Measurements from ENCODE around the gene KAT2B.

KAT2B gene

DNA sequence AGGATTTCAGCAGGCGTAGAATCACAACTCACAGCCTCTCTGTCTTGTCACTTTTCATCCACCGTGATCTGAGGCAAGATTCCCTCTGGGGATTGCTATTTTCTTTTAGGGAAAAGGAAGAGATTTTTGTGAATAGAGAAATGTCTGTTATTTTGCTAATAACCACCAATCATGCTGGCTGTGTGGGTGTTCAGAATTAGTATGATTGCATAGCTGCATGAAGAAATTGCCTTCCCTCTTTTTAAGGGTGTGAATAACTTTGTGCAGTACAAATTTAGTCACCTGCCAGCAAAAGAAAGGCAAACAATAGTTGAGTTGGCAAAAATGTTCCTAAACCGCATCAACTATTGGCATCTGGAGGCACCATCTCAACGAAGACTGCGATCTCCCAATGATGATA, 60.8 kb downstream of the KAT2B start:
- DNase-seq, result no peak

DNA sequence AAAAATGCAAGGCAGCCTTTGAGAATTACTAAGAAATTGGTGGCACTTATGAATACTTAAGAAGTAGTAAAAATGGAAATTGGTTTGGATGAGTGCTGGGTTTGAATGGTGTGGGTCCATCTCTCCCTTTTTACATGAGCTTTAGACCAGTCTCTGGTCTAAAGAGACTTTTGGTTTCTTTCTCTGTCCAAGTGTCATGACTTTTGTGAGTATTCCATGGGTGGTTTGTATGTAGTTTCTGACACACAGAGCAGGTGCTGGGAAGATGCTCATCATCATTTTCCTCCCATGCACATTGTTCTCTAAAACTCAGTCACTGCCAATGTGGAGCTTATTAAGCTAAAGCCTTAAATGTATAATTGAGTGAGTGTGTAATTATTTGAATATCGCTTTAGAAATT, 63.5 kb downstream of the KAT2B start:
- DNase-seq, result no peak

DNA sequence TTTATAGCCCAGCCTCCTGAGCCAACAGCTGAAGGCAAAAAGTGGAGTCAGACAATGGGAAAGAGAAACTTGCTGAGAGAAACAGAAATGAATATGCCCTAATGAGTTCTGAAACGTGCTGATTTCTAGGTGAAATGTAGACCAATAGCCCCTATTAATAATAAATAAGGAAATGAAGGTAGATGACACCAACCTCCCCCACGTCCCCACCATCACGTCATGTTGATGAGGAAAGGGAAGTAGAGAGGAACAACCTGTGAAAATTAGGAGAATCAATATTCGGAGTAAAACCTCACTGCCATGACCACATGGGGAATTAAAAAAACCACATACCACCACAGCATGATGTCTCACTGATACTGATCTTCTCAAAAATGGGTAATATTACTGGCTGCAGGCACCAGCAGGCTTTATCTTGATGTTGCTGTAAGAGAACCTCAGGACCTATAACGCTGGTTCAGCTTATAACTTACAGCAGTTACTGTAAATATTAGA, 64.0 kb downstream of the KAT2B start:
- DNase-seq, result no peak

DNA sequence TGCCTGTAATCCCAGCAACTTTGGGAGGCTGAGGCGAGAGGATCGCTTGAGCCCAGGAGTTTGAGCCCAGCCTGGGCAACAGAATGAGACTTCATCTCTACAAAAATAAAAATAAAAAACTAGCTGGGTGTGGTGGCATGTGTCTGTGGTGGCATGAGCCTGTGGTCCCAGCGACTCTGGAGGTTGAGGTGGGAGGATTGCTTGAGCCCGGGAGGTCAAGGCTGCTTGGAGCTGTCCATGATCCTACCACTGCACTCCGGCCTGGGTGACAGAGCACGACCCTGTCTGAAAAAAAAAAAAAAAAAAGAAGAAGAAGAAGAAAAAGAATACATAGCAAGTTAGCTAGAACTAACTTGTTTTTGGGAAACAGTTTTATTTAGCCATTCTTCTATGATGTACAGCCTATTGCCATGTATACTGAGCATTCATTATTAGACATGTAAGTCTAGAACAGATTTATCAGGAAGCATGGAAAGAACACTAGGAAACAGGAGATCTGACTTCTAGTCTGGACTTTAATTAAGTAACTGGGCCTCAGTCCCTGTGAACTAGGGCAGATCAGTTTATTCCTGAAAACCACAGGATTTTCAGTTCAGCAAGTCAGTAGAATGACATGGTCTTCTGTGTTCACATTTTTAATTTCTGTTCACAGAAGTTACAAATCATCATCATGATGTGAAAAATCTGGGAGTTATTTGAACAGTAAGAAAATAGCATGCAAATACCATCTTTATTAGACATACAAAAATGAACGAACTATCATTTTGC, 65.5 kb downstream of the KAT2B start:
- no peak for DNase-seq

DNA sequence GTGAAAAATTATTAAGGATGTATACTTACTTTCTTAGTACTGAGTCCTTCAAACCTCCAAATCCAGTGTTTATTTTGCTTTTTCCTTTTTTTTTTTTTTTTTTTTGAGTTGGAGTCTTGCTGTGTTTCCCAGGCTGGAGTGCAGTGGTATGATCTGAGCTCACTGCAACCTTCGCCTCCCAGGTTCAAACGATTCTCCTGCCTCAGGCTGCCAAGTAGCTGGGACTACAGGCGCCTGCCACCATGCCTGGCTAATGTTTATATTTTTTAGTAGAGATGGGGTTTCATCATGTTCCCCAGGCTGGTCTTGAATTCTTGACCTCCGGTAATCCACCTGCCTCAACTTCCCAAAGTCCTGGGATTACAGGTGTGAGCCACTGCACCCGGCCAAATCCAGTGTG, 67.5 kb downstream of the KAT2B start:
- DNase-seq, result no peak

DNA sequence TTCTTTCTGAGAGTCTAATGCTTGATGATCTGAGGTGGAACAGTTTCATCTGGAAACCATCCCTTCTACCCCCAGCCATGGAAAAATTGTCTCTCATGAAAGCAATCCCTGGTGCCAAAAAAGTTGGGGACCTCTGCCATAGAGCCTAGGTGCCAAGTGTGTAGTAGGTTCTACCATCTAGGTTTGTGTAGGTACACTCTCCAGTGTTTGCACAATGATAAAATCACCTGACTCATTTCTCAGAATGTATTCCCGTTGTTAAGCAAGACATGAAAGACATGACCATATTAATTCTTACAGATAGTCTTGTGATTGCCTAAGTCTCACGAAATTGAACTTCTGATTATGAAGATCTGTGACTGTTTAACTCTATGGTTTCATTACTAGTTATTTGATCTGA, 68.6 kb downstream of the KAT2B start:
- no peak for DNase-seq

DNA sequence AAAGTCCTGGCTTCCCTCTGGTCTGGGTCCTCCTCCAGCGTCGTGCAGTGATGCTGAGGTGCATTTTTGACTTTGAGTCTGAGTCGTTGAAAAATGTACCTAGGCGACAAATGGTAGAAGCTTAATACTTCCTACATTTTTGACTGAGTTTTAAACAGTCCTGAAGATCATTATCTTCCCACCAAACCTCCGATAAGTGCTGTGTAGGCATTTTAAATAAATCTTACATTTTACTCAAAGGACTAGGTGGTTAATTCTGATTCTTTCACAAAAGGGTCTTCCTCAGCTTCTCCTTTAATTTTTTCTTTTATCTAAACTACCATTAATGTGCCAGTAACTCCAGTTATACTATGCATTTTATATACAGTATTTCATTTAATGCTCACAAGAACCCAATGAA, 70.6 kb downstream of the KAT2B start:
- DNase-seq, result no peak

DNA sequence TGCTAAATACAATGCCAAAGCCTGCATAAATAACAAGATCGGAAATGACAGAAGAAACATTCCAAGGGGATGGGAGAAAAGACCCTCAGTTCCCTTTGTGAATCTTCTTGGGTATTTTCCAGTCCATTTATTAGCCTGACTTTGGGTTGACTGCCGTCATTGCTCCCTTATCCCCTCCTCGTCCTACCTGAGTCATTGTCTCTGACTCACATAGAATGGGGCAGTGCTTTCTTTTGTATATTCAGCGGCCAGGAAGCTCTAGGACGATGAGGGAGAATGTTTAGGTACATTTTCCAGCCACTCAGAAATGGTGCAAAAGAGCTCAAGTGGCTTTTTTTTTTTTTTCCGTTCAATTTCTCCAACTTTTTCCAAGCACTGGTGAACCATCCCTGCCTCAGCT, 71.6 kb downstream of the KAT2B start:
- DNase-seq, result no peak

DNA sequence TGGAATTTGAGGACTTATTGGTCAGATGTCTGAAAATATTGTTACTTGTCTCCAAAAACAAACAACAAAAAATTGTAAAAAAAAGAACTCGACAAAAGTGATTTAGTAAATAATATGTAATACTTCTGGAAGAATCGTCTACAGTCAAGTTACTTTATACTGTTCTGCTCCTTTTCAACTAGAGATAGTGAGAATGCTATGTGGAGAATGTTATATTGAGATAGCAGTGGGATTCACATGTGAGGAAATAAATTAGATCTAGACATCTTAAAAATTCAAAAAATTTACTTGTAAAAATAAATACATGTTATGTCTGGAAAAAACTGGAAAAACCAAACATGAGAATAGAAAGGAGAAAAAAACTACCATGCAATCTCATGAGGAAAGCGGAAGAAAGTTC, 80.8 kb downstream of the KAT2B start:
- no peak for DNase-seq

DNA sequence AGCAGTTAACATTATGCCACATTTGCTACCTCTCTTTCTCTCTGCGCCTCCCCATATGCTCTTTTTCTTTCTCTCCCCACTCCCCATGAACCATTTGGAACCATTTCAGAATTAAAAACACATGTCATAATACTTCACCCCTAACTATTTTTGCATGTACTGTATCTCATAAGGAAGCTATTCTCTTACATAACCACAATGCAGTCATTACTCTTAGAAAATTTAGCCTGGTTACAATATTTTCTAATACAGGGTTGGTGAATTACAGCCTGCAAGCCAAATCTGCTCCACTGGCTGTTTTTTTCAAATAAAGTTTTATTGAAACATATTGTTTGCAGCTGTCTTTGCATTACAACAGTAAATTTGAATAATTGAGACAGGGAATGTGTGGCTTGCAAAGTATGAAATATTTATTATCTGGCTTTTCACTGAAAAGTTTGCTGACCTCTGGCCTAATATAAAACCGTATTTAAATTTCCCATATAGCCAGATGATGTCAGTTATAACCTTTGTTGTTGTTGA, 82.9 kb downstream of the KAT2B start:
- no peak for DNase-seq

DNA sequence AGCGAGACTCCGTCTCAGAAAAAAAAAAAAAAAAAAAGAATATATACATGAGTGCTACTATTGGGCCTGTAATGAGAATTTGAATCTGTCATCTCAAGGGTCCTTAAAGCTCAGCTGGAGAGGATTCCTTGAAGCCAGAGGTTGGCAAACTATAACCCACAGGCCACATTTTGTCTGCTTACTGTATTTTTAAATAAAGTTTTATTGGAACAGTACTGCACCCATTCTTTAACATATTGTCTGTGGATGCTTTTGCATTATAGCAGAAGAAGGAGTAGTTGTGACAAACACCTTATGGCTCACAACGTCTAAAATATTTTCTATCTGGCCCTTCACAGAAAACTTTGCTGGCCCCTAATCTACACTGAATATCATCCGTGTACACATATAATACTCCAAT, 85.0 kb downstream of the KAT2B start:
- DNase-seq, result no peak

DNA sequence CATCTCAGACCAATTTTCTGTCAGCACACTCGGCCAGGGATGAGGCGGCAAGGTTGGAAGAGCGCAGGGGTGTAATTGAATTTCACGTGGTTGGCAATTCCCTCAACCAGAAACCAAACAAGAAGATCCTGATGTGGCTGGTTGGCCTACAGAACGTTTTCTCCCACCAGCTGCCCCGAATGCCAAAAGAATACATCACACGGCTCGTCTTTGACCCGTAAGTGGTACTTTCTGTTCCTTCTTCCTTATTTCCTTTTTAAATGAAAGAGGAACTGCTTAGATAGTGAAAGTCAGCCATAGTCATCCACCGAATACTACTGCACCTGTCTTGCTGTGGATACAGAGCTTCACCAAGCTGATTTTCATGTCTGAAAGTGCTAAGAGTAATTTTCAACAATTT, 85.7 kb downstream of the KAT2B start:
- DNase-seq, result no peak

DNA sequence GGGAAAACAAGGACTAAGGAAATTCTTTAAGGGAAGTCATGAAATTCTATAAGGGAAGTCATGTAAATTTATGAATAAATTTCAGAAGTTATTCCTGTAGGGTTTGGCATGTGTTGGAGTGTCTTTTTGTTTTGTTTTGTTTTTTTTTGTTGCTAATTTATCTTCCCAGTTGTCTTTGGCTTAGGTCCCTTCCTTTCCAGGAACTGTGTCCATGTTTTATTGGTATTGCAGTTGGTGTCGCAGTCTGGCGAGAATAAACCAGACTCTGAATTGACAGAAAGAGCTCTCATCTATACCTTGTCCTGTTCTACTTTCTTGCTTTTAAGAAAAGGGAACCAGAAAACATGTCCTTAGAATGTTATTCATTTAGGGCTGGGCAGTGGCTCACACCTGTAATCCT, 88.1 kb downstream of the KAT2B start:
- DNase-seq, result no peak

DNA sequence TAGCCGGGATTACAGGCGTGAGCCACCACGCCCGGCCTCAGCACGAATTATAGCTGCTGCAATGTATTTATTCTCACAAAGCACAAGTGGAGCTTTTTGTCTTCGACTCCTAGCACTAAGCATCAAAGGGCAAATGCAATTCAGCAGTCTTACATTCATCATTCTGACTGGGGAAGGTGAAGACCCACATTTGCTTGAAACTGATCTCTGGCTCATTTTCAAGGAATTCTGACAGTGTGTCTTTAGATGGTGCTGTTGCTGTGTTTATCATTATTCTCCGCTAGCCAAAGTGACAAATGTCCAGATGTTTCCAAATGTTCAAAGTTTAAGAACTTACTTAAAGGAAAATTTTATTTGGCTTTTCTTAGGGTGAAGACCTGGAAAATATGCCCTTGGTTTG, 89.9 kb downstream of the KAT2B start:
- DNase-seq, result no peak

DNA sequence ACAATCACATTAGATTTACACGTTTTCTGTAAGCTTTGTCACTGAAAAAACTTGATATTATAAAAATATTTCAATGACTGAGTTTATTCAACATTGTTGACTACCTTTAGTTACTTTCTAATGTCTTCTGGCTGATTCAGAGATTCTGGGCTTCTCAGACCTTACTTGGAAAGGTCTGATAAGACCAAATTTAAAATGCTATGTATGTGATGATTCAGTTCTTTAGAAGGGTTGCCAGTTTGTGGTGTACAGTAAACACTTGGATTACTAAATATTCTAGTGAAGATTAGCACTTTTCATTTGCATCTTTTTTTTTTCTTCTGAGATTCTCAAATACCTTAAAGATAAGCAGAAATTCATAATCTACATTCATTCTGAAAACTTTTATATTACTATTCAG, 96.0 kb downstream of the KAT2B start:
- DNase-seq, result no peak

DNA sequence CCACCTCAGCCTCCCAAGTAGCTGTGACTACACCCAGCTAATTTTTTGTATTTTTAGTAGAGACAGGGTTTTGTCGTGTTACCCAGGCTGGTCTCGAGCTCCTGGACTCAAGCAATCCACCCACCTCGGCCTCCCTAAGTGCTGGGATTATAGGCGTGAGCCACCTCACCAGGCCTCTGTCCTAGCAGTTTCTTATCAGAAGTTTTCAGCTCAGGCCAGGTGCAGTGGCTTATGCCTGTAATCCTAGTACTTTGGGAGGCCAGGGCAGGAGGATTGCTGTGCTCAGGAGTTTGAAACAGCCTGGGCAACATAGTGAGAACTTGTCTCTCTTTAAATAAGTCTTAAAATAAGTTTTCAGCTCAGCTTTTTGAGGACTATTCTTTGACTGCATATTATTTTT, 97.4 kb downstream of the KAT2B start:
- DNase-seq, result no peak

DNA sequence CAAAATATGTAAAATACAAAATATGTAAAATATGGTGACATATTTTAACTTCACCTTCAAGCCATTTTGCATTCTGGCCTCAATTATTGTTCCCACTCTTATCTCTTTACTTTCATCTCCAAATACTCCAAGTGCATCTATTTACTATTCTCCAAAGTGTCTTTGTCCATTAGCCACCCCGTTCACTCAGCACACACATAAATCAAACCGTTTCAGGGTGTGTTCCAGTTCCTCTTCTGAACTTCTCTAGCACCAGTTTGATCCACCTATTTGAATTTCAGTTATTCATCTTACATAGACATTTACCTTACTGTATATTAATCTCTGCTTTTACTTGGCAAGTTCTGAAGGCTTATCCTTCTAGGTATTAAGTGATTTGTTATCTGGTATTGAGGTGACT, 100.6 kb downstream of the KAT2B start:
- DNase-seq, result no peak

DNA sequence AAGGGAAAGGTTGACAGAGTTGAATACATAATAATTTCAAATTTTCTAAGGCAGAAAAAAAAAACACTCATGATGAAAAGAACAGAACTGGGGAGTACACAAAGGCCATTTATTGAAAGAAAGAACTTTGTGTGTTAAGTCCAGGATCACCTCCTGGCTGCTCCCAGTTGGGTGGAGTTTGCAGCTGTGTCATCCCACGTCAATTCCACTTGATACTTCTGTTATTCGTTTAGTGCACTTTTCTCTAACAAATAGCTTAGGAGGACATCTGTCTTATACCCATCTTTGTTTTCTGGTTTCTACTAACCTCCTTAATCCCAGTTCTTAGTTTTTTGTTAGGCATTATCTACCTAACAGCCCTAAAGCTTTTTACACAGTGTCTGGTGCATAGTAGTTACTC, 101.1 kb downstream of the KAT2B start:
- no peak for DNase-seq

DNA sequence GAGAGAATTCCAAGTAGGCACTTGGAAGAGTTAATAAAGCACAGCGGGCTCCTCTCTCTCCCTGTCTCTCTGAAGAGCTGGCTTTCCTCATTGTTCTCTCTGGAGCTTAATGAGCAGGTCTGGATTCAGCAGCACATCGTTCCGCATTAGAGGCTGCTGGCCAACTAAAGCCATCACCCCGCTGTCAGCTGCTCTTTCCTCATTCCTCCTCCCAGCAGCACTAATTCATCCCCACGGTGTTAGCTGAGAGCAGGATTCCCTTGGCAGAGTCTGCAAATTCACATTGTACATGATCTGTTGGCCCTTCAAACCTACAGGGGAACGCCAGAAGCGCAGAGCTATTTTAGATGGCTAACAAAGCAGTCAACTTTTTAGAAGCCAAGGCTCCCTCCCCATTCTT, 101.6 kb downstream of the KAT2B start:
- no peak for DNase-seq

DNA sequence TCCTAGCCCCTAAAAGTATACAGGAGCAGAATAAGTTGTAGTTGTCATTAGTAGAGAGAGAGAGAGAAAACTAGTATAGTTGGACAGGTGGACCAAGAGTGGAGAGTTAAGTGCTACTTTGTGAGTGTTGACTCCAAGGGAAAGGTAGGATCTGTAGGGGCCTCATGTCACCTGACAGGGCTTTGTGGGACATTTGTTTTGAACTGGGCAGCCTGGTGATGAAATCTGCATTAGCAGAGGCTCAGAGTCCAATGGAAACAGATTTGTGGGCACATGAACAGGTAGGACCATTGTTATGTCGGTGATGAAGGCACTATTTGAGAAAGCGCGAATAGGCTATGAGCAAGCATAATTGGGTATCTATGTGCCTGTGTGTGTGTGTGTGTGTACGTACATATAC, 102.3 kb downstream of the KAT2B start:
- no peak for DNase-seq

DNA sequence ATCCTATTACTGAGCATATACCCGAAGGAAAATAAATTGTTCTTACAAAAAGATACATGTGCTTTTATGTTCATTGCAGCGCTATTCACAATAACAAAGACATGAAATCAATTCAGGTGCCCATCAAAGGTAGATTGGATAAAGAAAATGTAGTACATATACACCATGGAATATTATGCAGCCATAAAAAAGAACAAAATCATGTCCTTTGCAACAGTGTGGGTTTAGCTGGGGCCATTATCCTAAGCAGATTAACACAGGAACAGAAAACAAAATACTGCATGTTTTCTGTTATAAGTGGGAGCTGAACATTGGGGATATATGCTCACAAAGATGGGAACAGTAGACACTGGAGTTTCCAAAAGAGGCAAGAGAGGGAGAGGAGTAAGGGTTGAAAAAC, 103.3 kb downstream of the KAT2B start:
- DNase-seq, result no peak

DNA sequence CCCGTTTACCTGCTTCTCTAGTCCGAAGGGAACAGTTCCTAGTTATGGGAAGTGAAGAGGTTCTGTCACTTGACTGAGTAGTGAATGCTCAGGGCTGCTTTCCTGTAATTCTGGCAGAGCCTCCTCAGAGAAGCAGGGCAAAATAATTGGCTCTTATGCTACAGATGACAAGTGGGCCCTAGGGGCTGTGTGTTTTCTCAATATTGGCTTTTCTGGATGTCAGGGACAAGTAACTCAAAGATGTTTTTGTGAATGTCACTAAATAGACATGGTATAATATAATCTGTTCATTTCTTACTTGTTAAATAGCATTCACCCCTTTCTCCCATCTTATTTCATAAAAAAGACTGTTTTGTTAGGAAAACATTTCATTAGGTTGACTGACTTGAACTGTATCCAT, 105.6 kb downstream of the KAT2B start:
- DNase-seq, result no peak

DNA sequence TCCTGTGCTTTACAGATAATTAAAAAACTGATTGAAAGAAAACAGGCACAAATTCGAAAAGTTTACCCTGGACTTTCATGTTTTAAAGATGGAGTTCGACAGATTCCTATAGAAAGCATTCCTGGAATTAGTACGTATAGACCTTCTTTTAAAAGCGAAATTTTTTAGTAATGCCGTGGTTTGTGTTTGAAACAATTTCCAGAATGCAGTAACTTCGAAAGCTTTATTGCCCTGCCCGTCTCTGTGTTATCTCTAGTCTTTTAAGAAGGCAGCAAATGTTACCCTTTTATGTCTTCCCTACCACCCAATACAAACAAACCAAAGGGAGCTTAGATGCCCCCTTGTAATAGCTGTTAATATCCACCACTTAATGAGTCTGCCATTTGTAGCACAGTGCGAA, 106.1 kb downstream of the KAT2B start:
- DNase-seq, result no peak

DNA sequence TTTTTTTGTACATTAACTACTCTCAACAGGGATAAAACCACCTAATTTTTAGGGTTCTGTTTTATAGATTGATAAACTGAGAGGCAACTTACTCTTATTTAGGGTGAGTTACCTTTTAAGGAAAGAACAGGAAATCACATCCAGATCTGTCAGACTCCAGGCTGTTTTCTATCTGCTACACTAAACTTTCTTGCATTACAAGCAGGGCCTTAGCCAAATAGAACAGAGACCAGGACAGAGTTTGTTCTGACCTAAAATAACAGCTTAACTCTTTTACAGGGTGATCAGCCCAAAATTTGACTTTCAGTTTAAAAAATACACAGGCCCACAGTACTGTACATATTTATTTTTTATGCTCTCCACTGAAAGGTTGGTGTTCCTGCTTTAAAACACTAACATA, 107.1 kb downstream of the KAT2B start:
- no peak for DNase-seq

DNA sequence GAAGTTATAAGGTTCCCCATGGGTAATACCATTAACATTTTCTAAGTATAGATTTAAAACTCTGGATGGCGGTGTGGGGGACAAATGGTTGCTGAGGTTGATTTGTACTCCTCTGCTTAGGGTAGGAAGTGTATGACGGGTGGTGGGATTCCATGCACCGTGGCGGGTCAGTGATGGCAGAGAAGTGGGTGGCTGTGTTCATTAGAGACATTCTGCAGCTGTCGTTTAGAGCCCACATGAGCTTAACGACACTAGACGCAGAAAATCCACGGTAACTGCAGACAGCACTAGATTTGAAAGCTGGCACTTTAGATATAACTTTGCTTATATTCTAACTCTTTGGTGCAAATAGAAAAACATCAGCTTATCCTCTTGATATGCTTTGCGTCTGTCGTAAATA, 108.2 kb downstream of the KAT2B start:
- DNase-seq, result no peak

Data from cortex of kidney (tissue), 1 donor.